ES-I3 (cell line): Measurements from ENCODE around the gene PPFIBP2.
A peak's percentile ranks its signal among the peaks of the same experiment; 100 is the strongest.

Experiments
- H3K36me3 ChIP-seq: 2 replicates; pipeline ENCODE4 v1.6.1; 2013; ENCODE audit warnings: mild to moderate bottlenecking, low read length, control low read depth, moderate library complexity; ENCODE audit not compliant: insufficient read depth
- H3K4me1 ChIP-seq: 2 replicates; pipeline ENCODE4 v1.6.1; 2013; ENCODE audit warnings: mild to moderate bottlenecking, control low read depth, low read length; ENCODE audit not compliant: insufficient read depth
- H3K9ac ChIP-seq: 2 replicates; pipeline ENCODE4 v1.6.1; 2013; ENCODE audit warnings: low read depth, mild to moderate bottlenecking, low read length, moderate library complexity
- H3K9me3 ChIP-seq: 2 replicates; pipeline ENCODE4 v1.6.1; 2013; ENCODE audit warnings: mild to moderate bottlenecking, low read length, moderate library complexity; ENCODE audit not compliant: control insufficient read depth, insufficient read depth

The PPFIBP2 gene

GRCh38 chr11:7567311-7567710 is 53.5 kb downstream of the PPFIBP2 start:
- no peak overlapping the region for H3K9ac ChIP-seq
- H3K36me3 ChIP-seq, result no peaks in the 10 kb centered on the region
- H3K4me1 ChIP-seq, result peaks cover 11% of the 10 kb centered on the region
- H3K9me3 ChIP-seq, result no peaks in the 10 kb centered on the region

- Histone ChIP-seq H3K9ac (no peak overlapping the region), H3K4me1 (peaks cover 26% of the 10 kb centered on the region), H3K9me3 (no peaks in the 10 kb centered on the region), H3K36me3 (no peaks in the 10 kb centered on the region)
Measured at GRCh38 chr11:7569044-7569443, 55.2 kb downstream of the PPFIBP2 start.

GRCh38 chr11:7570241-7570640 is 56.4 kb downstream of the PPFIBP2 start:
- no peaks in the 10 kb centered on the region for H3K36me3 ChIP-seq

GRCh38 chr11:7570938-7571521 is 57.2 kb downstream of the PPFIBP2 start:
- no peaks in the 10 kb centered on the region for H3K9me3 ChIP-seq
- H3K36me3 ChIP-seq, result no peaks in the 10 kb centered on the region
- H3K4me1 ChIP-seq, result peaks cover 46% of the 10 kb centered on the region
- no peak overlapping the region for H3K9ac ChIP-seq

More at GRCh38 chr11:7570241-7570640, 56.4 kb downstream of the PPFIBP2 start:
- Histone ChIP-seq H3K4me1 (peaks cover 38% of the 10 kb centered on the region), H3K9me3 (no peaks in the 10 kb centered on the region), H3K9ac (no peak overlapping the region)

- Histone ChIP-seq H3K9ac (no peak overlapping the region), H3K9me3 (no peaks in the 10 kb centered on the region), H3K36me3 (no peaks in the 10 kb centered on the region), H3K4me1 (peaks cover 52% of the 10 kb centered on the region)
Measured at GRCh38 chr11:7571640-7572000, 57.8 kb downstream of the PPFIBP2 start.

- H3K9ac ChIP-seq, result no peak overlapping the region
Measured at GRCh38 chr11:7572001-7572712, 58.4 kb downstream of the PPFIBP2 start.

GRCh38 chr11:7573193-7573557 is 59.4 kb downstream of the PPFIBP2 start:
- Histone ChIP-seq H3K36me3 (no peaks in the 10 kb centered on the region), H3K9ac (no peak overlapping the region)

More at GRCh38 chr11:7572001-7572712, 58.4 kb downstream of the PPFIBP2 start:
- Histone ChIP-seq H3K36me3 (no peaks in the 10 kb centered on the region), H3K4me1 (peaks cover 57% of the 10 kb centered on the region), H3K9me3 (no peaks in the 10 kb centered on the region)

GRCh38 chr11:7573558-7574296 is 59.9 kb downstream of the PPFIBP2 start:
- no peak overlapping the region for H3K9ac ChIP-seq
- H3K36me3 ChIP-seq, result no peaks in the 10 kb centered on the region
- peaks cover 71% of the 10 kb centered on the region for H3K4me1 ChIP-seq
- no peaks in the 10 kb centered on the region for H3K9me3 ChIP-seq

More at GRCh38 chr11:7573193-7573557, 59.4 kb downstream of the PPFIBP2 start:
- Histone ChIP-seq H3K9me3 (no peaks in the 10 kb centered on the region), H3K4me1 (peaks cover 65% of the 10 kb centered on the region)

- H3K4me1 ChIP-seq, result peaks cover 78% of the 10 kb centered on the region
Measured at GRCh38 chr11:7574491-7575130, 60.8 kb downstream of the PPFIBP2 start.

GRCh38 chr11:7575841-7576725 is 62.3 kb downstream of the PPFIBP2 start:
- peaks cover 77% of the 10 kb centered on the region for H3K4me1 ChIP-seq
- no peak overlapping the region for H3K9ac ChIP-seq
- H3K36me3 ChIP-seq, result no peaks in the 10 kb centered on the region

More at GRCh38 chr11:7574491-7575130, 60.8 kb downstream of the PPFIBP2 start:
- Histone ChIP-seq H3K36me3 (no peaks in the 10 kb centered on the region), H3K9ac (no peak overlapping the region), H3K9me3 (no peaks in the 10 kb centered on the region)

GRCh38 chr11:7576726-7577290 is 63.0 kb downstream of the PPFIBP2 start:
- no peaks in the 10 kb centered on the region for H3K9me3 ChIP-seq
- H3K4me1 ChIP-seq, result peaks cover 72% of the 10 kb centered on the region
- H3K36me3 ChIP-seq, result no peaks in the 10 kb centered on the region
- no peak overlapping the region; the same call in 1 of the 2 replicates for H3K9ac ChIP-seq

More at GRCh38 chr11:7575841-7576725, 62.3 kb downstream of the PPFIBP2 start:
- H3K9me3 ChIP-seq, result no peaks in the 10 kb centered on the region

- Histone ChIP-seq H3K36me3 (no peaks in the 10 kb centered on the region), H3K4me1 (peaks cover 65% of the 10 kb centered on the region), H3K9ac (peak overlapping the region; percentile 15; the same call in 1 of the 2 replicates), H3K9me3 (no peaks in the 10 kb centered on the region)
Measured at GRCh38 chr11:7577291-7578190, 63.7 kb downstream of the PPFIBP2 start.
